DOHH2 (cell line): ENCODE data around the gene NLGN3.

ENCODE experiments used
- EZH2phosphoT487 ChIP-seq: fragments of 200-600 bp; sonication (generic); IDR thresholded peaks from 2 replicates; pipeline ENCODE4 v1.6.1; 2017; ENCODE audit warnings: borderline replicate concordance, mild to moderate bottlenecking, antibody characterized with exemption, low read length, moderate library complexity, mixed read lengths
- TF ChIP-seq, protein P1 (sequence below): fragments of 200-600 bp; sonication (generic); IDR thresholded peaks from one replicate; pipeline ENCODE4 v1.5.1; 2014; ENCODE audit warnings: antibody characterized with exemption, mild to moderate bottlenecking, low read depth, low read length; ENCODE audit not compliant: poor library complexity, severe bottlenecking

DNA sequence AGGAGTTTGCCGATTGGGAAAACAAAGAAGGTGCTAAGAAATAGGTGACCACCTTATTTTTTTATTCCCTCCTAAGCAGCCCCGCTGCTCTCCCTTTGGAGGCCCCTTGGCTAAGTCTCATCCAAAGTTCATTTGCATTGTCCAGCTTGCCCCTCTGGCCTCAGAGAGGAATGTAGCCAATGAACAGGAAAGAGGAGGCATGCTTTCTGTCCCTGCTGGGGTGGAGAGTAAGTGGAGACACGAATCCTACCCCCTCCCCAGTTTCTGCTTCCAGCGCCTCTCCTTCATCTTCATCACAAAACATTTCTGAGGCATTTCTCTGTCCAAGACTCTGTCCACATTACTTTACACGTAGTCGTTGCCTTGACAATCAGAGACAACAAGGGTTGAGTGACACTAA is 38.7 kb downstream of the NLGN3 start:
- TF ChIP-seq, protein P1, sequence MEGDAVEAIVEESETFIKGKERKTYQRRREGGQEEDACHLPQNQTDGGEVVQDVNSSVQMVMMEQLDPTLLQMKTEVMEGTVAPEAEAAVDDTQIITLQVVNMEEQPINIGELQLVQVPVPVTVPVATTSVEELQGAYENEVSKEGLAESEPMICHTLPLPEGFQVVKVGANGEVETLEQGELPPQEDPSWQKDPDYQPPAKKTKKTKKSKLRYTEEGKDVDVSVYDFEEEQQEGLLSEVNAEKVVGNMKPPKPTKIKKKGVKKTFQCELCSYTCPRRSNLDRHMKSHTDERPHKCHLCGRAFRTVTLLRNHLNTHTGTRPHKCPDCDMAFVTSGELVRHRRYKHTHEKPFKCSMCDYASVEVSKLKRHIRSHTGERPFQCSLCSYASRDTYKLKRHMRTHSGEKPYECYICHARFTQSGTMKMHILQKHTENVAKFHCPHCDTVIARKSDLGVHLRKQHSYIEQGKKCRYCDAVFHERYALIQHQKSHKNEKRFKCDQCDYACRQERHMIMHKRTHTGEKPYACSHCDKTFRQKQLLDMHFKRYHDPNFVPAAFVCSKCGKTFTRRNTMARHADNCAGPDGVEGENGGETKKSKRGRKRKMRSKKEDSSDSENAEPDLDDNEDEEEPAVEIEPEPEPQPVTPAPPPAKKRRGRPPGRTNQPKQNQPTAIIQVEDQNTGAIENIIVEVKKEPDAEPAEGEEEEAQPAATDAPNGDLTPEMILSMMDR: no peak
- TF ChIP-seq EZH2phosphoT487: no peak
